HUDEP-2 (cell line): Measurements from ENCODE around the gene FA2H.
"Not testable (repeated sequence)": the region's sequence is repeated elsewhere in the genome, so short reads cannot be mapped to it uniquely, and the experiment has no call there.

ENCODE experiments used
- DNase-seq, 76 experiments: peaks; one replicate each; lab custom pipeline; 2025; ENCODE audit not compliant: unreplicated experiment in 76 of 76; lab: John Stamatoyannopoulos, UW

Gene FA2H

GRCh38 chr16:74700116-74700437, 74.5 kb downstream of the FA2H start:
- DNase-seq, result peak in 8 of 76 experiments; percentile 2 to 47 (median 26)

GRCh38 chr16:74699666-74700065, 75.0 kb downstream of the FA2H start:
- DNase-seq, result peak in 5 of 76 experiments; percentile 2 to 8 (median 5)

GRCh38 chr16:74698222-74698621, 76.4 kb downstream of the FA2H start:
- no peak for DNase-seq

GRCh38 chr16:74695450-74696422, 78.9 kb downstream of the FA2H start:
- DNase-seq, result peak in 75 of 76 experiments; percentile 7 to 93 (median 73)

GRCh38 chr16:74691093-74691855, 83.3 kb downstream of the FA2H start:
- DNase-seq, result no peak

- DNase-seq, result no peak
These were observed 92.1 kb downstream of the FA2H start for GRCh38 chr16:74682556-74682955.

- no peak for DNase-seq
These were observed 93.9 kb downstream of the FA2H start for GRCh38 chr16:74680681-74681080.

GRCh38 chr16:74679983-74680382, 94.6 kb downstream of the FA2H start:
- DNase-seq, result no peak

- DNase-seq, result no peak
These were observed 96.8 kb downstream of the FA2H start for GRCh38 chr16:74677868-74678267.

- no peak for DNase-seq
These were observed 100.7 kb downstream of the FA2H start for GRCh38 chr16:74673876-74674275.

- not testable (repeated sequence) for DNase-seq
These were observed 105.7 kb downstream of the FA2H start for GRCh38 chr16:74668877-74669276.

GRCh38 chr16:74667255-74667700, 107.3 kb downstream of the FA2H start:
- DNase-seq, result peak in 43 of 76 experiments; percentile 5 to 59 (median 21)

GRCh38 chr16:74666425-74667254, 108.0 kb downstream of the FA2H start, which contains the start of gene RFWD3:
Gene RFWD3 (minus strand): TSS chr16:74666877. CDS start chr16:74661449, 5,428 bp downstream.
- peak; percentile 18 to 98 (median 96) for DNase-seq

- DNase-seq, result no peak
These were observed 108.6 kb downstream of the FA2H start for GRCh38 chr16:74666010-74666421.
